Stimulated activated CD8-positive, alpha-beta memory T cell treated with anti-CD3 and anti-CD28 coated beads, Interleukin-7, amount 100 ng/mL, for 48 hours (primary cell): ENCODE data around the gene C19orf25.

Experiments
- DNase-seq, 2 donors: peaks; one replicate each; pipeline ENCODE4 v3.0.0-alpha.2; 2020; ENCODE audit warnings: low read depth in 1 of 2; ENCODE audit errors: extremely low read depth in 1 of 2

Gene C19orf25

DNA sequence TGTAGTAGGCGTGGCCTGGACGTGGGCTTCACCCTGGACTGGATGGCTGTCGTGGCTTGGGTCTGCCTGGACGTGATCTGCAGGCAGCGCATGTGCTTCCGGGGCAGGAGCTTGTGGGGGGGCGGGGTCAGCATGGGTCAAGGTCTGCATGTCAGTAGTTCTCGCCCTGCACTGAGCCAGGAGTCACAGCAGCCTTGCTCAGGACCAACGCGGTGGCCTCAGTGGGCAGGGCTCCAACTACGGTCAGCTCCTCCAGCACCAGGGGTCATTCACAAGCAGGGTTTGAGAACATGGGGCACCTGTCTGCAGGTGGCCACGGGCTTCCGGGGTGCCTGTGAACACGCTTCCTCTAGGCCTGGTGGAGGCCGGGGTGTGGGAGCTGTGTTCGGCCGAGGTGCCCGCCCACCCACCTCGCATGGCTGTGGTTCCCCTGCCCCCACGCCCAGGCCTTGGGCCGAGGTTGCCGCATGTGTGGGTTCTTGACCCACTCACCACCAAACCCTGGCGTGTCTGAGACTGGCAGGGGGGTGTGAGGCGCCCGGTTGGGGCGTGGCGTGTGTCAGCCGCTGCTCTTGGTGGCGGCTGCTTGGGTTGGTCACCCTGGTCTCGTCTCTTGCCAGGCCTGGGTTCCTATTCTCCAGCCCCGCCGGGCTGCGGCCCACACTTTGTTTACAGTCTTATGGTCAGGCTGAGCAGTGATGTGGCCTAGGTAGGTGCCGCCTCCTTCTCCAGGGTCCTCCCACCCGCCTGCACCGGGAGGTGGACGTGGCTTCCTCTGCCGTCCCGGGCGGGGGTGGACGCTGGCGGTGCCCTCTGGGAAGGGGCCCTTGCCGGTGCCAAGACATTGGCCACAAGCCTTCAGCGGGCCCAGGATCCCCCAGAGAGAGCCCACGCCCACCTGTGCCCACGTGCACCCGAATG lies 45.6 kb downstream of the C19orf25 start:
- no peak for DNase-seq

DNA sequence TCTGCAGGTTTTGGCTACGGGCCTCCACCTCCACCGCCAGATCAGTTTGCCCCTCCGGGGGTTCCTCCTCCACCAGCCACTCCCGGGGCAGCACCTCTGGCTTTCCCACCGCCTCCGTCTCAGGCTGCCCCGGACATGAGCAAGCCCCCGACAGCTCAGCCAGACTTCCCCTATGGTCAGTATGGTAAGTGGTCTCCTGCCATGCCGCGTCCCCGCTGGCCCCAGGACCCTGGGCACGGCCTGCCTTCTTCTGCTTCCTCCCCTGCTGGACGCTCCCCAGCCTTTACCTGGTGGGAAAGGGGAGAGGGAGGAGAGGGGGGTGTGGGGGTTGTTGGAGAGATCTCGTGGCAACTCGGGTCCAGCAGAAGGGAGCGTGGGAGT lies 46.5 kb downstream of the C19orf25 start:
- DNase-seq = no peak

DNA sequence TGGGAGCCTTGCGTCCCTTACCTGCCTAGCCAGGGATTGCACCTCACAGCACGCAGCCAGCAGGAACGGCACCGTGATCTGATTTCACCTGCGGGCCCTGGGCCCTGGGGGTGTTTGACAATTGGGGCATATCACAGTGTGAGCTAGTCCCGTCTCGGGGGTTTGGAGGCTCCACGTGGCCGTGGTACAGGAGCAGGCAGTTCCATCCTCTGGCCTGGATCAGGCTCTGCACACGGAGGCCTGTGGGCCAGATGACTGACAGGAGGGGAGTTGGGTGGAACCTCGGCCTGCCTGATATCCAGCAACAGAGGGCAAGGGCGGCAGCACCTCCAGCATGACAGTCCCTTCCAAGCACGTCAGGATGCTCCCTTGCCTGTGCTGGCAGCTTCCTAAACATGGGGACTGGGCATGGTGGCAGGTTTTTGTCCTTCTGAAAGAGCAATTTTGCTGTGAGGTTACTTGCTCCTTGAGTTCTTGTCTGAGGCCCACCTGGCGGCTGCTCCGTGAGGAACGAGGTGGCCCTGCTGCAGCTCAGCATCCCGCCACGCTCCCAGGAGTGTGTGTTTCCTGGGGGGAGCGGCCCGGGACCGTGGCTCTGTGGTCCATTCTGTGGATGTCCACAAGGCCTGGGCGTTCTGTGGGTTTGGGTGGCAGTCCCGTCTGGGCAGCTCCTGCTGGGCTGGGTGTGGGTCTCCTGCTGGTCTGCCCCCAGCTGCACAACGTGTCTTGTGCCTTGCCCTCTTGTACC lies 47.1 kb downstream of the C19orf25 start:
- no peak for DNase-seq

DNA sequence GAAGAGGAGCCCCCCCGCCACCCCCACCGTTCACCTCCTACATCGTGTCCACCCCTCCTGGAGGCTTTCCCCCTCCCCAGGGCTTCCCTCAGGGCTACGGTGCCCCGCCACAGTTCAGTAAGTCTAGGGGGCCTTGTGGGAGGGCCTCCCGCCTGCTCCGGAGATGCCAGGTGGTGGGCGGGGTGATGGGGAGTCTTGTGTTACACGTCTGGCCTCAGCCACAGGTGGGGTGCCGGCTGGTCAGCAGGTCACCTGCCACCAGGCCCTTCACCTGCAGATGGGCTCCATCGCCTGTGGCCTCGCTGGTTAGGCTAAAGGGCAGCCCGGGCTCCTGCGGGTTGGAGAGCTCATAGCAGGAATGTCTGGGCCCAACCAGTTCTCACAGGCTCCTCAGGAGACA lies 48.8 kb downstream of the C19orf25 start:
- DNase-seq = no peak

DNA sequence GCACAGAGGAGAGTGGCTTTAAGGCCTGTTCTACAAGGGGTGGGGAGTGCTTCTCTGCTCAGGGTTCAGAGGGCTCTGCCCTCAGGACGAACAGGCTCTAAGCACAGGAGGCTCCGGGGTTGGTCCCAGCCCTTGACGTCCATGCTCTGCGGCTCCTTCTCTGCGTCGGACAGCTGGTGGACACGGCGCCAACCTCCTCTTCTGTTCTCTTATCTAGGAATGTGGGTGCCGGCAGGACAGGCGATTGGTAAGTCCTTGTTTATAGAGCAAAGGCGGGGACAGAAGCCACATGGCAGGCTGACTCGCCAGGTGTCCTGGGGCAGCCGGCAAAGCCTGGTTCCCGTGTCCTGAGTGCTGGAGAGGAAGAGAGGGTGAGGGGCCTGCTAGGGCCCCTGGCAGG lies 49.3 kb downstream of the C19orf25 start:
- no peak for DNase-seq

DNA sequence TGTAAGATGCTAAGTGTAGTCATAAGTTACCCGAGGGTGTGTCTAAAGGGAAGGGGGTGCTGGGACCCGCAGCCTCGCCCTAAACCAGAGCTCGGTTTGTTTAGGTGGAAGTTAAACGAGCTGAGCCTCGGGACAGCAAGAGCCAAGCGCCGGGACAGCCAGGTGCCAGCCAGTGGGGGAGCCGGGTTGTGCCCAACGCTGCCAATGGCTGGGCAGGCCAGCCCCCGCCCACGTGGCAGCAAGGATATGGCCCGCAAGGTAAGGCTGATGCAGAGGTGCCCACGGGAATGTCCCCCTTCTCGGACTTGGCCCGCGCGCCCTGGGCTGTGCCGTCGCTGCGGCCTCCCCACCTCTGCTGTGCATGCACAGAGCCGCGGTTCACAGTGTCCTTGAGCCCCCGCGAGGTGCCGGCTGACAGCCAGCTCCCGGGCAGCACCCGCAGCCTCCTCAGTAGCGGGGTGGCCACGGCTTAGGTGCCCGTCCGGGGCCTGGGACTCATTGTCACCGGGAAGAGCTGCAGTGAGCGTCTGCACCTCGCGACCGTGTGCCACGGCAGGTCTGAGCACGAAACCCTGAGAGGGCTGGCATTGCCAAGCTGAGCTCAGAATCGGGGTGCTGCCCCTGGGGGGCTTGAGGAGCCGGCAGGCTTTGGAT lies 50.1 kb downstream of the C19orf25 start:
- DNase-seq = no peak

DNA sequence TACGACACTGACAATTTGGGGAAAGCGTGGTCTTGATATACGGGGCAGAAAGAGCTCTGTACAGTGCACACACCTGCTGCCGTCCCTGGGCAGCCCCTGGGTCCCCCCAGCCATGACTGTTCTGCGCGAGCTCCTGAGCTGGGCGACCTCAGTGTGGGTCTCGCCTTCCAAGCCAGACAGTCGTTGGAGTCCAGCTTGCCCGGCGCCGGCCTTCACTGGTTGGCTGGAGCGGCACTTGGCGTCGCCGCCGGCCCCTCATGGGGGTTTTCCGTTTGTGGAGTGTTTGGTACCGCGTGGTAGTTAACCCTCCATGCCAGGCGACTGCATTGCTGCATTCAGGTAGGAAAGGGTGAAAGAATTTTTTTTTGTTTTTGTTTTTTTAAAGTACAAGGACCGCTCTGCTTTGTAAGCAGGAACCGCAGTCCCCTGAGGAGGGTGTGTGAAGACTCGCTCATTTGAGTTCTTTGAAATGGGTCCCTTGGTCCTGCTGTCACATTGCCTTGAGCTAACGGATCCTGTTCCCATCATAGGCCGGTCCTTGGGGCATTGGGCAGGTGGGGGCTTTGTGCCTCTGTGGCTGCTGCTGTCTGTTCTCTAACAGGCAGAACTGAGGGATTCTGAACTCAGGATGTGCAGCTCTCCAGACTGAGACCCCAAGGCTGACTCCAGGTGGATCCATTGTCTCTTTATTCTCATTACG lies 51.6 kb downstream of the C19orf25 start:
- DNase-seq = no peak

DNA sequence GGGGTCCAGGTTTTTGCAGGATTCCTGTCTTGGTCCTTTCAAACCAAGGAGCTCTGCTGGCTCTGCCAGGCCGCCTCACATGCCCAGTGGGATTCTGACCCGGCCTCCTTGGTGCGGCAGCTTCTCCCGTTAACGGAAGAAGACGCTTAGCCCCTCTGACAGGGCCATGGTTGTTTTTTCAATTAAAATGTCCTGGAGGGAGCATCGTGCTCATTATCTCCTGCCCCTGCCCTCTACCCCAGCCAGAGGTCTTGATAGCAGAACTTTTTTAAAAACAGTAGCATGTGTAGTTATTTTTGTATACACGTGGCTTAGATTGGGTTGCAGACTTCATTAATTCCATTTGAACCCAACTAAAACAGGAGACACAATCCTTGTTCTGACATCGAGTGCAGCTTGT lies 52.3 kb downstream of the C19orf25 start:
- DNase-seq = no peak

DNA sequence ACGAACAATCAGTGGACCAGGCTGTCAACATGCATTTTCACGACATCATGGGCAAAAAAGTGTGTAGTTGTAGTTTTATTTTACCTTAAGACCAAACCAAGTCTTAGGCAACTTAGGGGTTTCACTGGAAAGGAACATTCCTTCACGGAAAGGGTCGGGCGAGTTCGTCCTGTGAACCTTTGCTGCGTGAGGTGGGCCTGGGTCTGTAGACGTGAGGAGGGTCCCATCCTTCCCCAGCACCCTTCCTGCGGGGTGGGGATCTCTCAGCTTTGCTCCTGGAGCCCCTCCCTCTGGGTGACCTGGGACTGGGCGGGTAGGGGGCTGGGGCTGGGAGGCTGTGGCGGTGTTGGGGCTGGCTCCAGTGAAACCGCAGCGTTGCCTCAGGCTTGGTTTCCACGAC lies 53.1 kb downstream of the C19orf25 start:
- DNase-seq = no peak

DNA sequence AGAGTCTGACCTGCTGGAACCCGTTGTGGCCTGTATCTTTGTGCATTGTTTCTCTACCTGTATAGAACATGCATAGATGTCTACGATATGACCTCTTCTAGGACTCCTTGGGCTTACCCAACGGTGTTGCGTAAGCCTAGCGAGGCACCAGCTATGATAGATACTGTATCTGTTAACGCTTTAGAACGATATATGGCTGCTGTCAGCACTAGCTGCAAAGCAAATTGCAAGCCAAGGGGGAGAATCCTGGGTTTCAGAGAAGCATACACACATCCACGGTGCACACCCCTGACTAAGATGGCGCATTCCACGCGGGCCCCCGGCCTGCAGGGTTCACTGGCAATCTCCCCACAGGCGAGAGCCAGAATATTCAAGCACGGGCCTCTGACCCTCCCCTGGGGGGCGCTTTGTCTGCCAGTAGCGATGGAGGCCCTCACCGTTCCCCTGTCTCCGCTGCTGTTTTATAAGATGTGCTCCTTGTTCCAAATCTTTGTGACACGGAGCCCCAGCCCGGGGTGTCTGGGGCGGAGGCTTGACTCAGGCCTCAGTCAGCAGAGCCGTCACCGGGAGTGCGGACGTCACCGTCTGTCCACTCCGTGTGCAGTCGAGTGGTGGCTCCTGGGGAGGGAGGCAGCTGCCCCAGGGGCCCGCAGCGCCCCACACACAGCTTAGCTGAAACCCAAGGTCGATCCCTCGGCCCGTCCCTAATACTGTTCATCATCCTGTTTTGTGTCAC lies 53.7 kb downstream of the C19orf25 start:
- DNase-seq = no peak

DNA sequence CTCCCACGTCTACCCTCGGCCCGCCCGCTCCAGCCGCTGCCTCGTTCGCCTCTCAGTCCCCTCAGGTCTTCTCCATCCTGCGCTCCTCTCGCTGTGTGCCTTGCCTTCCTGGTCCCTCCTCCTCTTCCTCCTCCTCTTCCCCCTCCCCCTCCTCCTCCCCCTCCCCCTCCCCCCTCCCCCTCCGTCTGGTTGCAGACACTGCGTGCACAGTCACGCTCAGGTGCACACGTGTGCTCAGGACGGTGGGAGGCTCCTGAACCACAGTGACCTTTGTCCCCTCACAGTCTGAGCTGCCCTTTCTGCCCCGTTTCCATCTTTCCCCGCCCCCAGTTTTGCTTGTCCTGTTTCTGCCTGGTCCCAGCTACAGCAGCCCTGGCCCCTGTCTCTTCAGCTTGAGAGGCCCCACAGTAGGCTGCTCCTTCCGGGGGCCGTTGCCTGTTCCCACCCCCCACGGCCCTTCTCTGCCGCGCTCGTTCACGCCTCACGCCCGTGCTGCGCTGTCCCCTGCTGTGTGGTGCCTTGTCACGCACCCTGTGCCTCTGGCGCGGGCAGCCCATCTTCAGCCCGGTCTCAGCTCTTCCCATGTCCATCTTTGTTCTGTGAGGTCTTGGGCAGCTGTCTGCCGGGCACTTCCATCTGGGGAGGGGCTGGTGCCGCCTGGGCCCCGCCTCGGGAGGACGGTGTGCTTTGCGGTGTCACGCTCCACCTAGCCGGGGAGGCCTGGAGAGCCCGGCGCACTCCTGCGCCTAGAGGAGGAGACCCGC lies 54.6 kb downstream of the C19orf25 start:
- DNase-seq = no peak

DNA sequence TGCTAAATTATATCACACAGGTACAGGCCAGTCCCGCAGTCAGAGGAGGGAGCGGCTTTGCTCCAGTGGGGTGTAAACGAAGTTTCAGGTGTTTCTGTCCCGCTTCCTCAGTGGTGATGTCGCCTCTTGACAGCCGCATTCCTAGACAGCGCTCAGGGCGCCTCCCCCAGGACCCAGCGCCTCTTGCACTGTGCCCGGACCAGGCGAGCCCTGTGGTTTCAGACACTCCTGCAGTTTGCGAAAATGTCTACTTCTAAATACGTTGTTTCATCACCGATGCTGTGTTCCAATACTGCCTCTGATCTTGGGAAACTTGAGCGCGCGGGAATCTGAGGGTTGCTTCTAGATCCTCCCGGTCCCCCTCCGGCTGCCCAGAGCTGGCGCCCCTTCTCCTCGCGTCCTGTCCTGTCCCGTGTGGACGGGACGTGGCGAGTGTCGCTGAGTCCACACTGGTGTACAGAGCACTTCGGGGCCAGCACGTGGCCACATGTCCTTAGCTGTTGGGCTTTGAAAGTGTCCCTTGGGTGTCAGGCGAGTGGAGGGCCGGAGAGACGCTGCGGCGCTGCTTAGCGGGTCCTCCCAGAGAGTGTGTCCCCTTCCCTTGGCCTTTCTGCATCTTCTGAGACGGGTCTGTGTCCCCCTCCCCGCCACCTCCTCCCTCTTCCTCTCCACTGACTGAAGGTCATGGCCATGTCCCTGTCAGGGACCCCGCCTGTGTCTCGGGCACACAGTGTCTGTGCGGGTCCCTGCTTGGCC lies 55.4 kb downstream of the C19orf25 start:
- DNase-seq = no peak
